MM.1S (cell line): ENCODE results near the gene HELZ.

Experiments
- DNase-seq: peaks from one replicate; pipeline ENCODE4 v3.0.0-alpha.2; 2015
- H2AFZ ChIP-seq: fragments of 300-600 bp; sonication (generic); 2 replicates; pipeline ENCODE4 v1.6.0; 2016; ENCODE audit warnings: antibody characterized with exemption, low read length
- H3F3A ChIP-seq: fragments of 300-600 bp; sonication (generic); 2 replicates; pipeline ENCODE4 v1.6.1; 2016; ENCODE audit warnings: mild to moderate bottlenecking, antibody characterized with exemption, low read length, moderate library complexity, mixed read lengths; ENCODE audit not compliant: insufficient read depth
- H3K27ac ChIP-seq: fragments of 300-600 bp; sonication (generic); 2 replicates; pipeline ENCODE4 v1.5.1; 2016; ENCODE audit warnings: mild to moderate bottlenecking, low read length
- H3K27me3 ChIP-seq: fragments of 300-600 bp; sonication (generic); replicated peaks from 2 replicates; pipeline ENCODE4 v1.6.0; 2016; ENCODE audit warnings: low read length; ENCODE audit not compliant: insufficient read depth
- H3K36me3 ChIP-seq: fragments of 300-600 bp; sonication (generic); replicated peaks from 2 replicates; pipeline ENCODE4 v1.6.1; 2016; ENCODE audit warnings: mild to moderate bottlenecking, low read length, mixed read lengths; ENCODE audit not compliant: insufficient read depth
- H3K4me1 ChIP-seq: fragments of 300-600 bp; sonication (generic); 2 replicates; pipeline ENCODE4 v1.6.1; 2016; ENCODE audit warnings: low read length, mixed read lengths
- H3K4me2 ChIP-seq: fragments of 300-600 bp; sonication (generic); 2 replicates; pipeline ENCODE4 v1.6.0; 2016; ENCODE audit warnings: low read depth, low read length
- H3K4me3 ChIP-seq: fragments of 300-600 bp; sonication (generic); 2 replicates; pipeline ENCODE4 v1.5.1; 2016; ENCODE audit warnings: low read length, mixed read lengths
- H3K79me2 ChIP-seq: fragments of 300-600 bp; sonication (generic); 2 replicates; pipeline ENCODE4 v1.6.1; 2016; ENCODE audit warnings: mixed run types, low read length, mixed read lengths
- H3K9ac ChIP-seq: fragments of 300-600 bp; sonication (generic); 2 replicates; pipeline ENCODE4 v1.6.1; 2016; ENCODE audit warnings: low read length, mixed read lengths
- H3K9me2 ChIP-seq: fragments of 300-600 bp; sonication (generic); replicated peaks from 2 replicates; pipeline ENCODE4 v1.6.1; 2016; ENCODE audit warnings: mild to moderate bottlenecking, low read length, mixed read lengths; ENCODE audit not compliant: insufficient read depth
- H3K9me3 ChIP-seq: fragments of 300-600 bp; sonication (generic); replicated peaks from 2 replicates; pipeline ENCODE4 v1.6.1; 2016; ENCODE audit warnings: mild to moderate bottlenecking, low read length, mixed read lengths; ENCODE audit not compliant: insufficient read depth
- H4K20me1 ChIP-seq: fragments of 300-600 bp; sonication (generic); 2 replicates; pipeline ENCODE4 v1.6.1; 2016; ENCODE audit warnings: mild to moderate bottlenecking, low read length, moderate library complexity, mixed read lengths; ENCODE audit not compliant: insufficient read depth
- CTCF ChIP-seq: fragments of 300-600 bp; sonication (generic); IDR thresholded peaks from 2 replicates; pipeline ENCODE4 v1.5.1; 2016; ENCODE audit warnings: antibody characterized with exemption, low read length, mixed read lengths
- EZH2 ChIP-seq: fragments of 300-600 bp; sonication (generic); optimal IDR thresholded peaks from 2 replicates; pipeline ENCODE3; 2017; ENCODE audit warnings: low read depth, mild to moderate bottlenecking, antibody characterized with exemption, low read length, mixed read lengths
- EZH2phosphoT487 ChIP-seq: fragments of 300-600 bp; sonication (generic); IDR thresholded peaks from 2 replicates; pipeline ENCODE4 v1.6.1; 2018; ENCODE audit warnings: antibody characterized with exemption, low read length

Gene HELZ

GRCh38 chr17:67238991-67239390 lies 6.0 kb downstream of the HELZ start:
- no peak overlapping the region for H3K4me3 ChIP-seq
- no peaks in the 10 kb centered on the region for H4K20me1 ChIP-seq
- no peak overlapping the region for H2AFZ ChIP-seq
- no peak overlapping the region for H3K27ac ChIP-seq
- H3K4me2 ChIP-seq = no peak overlapping the region
- no peaks in the 10 kb centered on the region for H3F3A ChIP-seq
- H3K27me3 ChIP-seq = no peaks in the 10 kb centered on the region
- H3K4me1 ChIP-seq = peaks cover 9% of the 10 kb centered on the region
- H3K79me2 ChIP-seq = peaks cover 76% of the 10 kb centered on the region
- H3K9ac ChIP-seq = no peak overlapping the region
- H3K9me3 ChIP-seq = no peaks in the 10 kb centered on the region
- no peaks in the 10 kb centered on the region for H3K9me2 ChIP-seq
- DNase-seq = no peak
- H3K36me3 ChIP-seq = peaks cover 11% of the 10 kb centered on the region
- no peak for TF ChIP-seq CTCF
- TF ChIP-seq EZH2phosphoT487 = no peak
- no peak for TF ChIP-seq EZH2

- no peaks in the 10 kb centered on the region for H3K27me3 ChIP-seq
- TF ChIP-seq EZH2phosphoT487 (no peak), CTCF (no peak), EZH2 (no peak)
- no peaks in the 10 kb centered on the region for H3F3A ChIP-seq
- H2AFZ ChIP-seq = no peak overlapping the region
- H3K9me2 ChIP-seq = no peaks in the 10 kb centered on the region
- H4K20me1 ChIP-seq = no peaks in the 10 kb centered on the region
- peaks cover 83% of the 10 kb centered on the region for H3K79me2 ChIP-seq
- H3K4me1 ChIP-seq = no peaks in the 10 kb centered on the region
- no peak overlapping the region for H3K4me2 ChIP-seq
- H3K9ac ChIP-seq = no peak overlapping the region
- H3K27ac ChIP-seq = no peak overlapping the region
- no peak overlapping the region for H3K4me3 ChIP-seq
- H3K36me3 ChIP-seq = peaks cover 3% of the 10 kb centered on the region
- DNase-seq = no peak
- no peaks in the 10 kb centered on the region for H3K9me3 ChIP-seq
Observed at GRCh38 chr17:67232441-67232840, 12.6 kb downstream of the HELZ start.

GRCh38 chr17:67229109-67229955 lies 15.7 kb downstream of the HELZ start:
- Histone ChIP-seq H3K9ac (no peak overlapping the region), H3K27me3 (no peaks in the 10 kb centered on the region), H3F3A (no peaks in the 10 kb centered on the region), H3K4me3 (no peak overlapping the region), H4K20me1 (no peaks in the 10 kb centered on the region), H3K4me2 (no peak overlapping the region), H3K79me2 (peaks cover 94% of the 10 kb centered on the region), H3K9me3 (no peaks in the 10 kb centered on the region), H3K36me3 (no peaks in the 10 kb centered on the region), H3K27ac (no peak overlapping the region), H3K9me2 (no peaks in the 10 kb centered on the region), H2AFZ (no peak overlapping the region), H3K4me1 (no peaks in the 10 kb centered on the region)
- no peak for DNase-seq
- no peak for TF ChIP-seq CTCF
- no peak for TF ChIP-seq EZH2phosphoT487
- TF ChIP-seq EZH2 = no peak
